K562 (cell line): ENCODE measurements around the gene SLC13A3.

Experiments
- MYC ChIP-seq, 2 experiments: fragments of 250-450 bp in 1 of 2; sonication (Bioruptor Pico) in 1 of 2; IDR thresholded peaks; 2 replicates each; pipeline versions ENCODE4 v1.5.1 to v1.6.1; 2012 to 2021; ENCODE audit warnings: low read depth in 2 of 2, borderline replicate concordance in 1 of 2, improper control_type of control experiment in 1 of 2, low read length in 1 of 2, mild to moderate bottlenecking in 1 of 2, moderate library complexity in 1 of 2
- POLR2A ChIP-seq: fragments of 450-650 bp; conservative IDR thresholded peaks from 2 replicates; pipeline ENCODE4 v1.6.1; 2016
- TF ChIP-seq, protein P1 (sequence below), 3 experiments: IDR thresholded peaks in 2 of 3; conservative IDR thresholded peaks in 1 of 3; 2 replicates each; pipeline ENCODE4 v1.5.1; 2011 to 2012; ENCODE audit warnings: low read length in 3 of 3, mild to moderate bottlenecking in 3 of 3, control low read depth in 2 of 3, improper control_type of control experiment in 1 of 3, inconsistent platforms in 1 of 3, low read depth in 1 of 3, mixed read lengths in 1 of 3, moderate library complexity in 1 of 3; ENCODE audit not compliant: insufficient read depth in 2 of 3
- TF ChIP-seq, protein P2 (sequence below): fragments of 250-450 bp; sonication (Bioruptor Pico); IDR thresholded peaks from 2 replicates; pipeline ENCODE4 v1.5.0; 2021

DNA sequence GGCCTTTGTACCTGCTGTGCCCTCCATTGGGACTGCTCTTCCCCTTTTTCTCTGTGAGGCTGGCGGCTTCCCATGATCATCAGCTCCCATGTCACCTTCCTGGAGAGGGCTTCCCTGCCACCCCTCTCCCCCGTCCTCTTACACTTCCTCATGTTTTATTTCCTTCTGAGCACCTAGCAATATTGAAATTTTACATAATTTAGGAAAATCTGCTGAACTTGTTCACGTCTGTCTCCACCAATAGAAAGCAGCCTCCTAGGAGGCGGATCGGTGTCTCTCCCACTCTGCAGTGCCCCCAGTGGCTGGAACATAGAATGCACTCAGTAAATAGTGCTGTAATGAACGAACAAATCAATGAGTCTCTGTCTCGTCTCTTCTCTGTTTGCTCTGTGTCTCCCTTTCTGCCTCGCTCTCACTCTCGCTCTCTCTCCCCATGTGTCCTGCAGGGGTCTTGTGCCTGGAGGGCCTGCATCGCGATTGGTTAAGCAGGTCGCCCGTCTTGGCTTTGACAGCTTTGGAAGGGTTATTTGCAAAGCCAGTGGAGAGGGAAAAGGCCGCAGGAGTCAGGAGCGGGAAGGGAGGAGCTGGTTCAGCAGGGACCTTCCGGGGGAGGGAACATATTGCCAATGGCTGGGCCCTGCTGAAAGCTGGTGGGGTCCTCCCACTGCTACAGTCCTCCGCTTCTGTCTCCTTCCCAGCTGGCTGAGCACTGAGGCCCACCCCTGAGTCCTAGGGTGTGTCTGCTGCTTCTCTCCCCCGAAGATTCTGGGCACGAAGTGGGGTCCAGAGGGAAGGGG is 88.7 kb downstream of the SLC13A3 start:
- TF ChIP-seq MYC (IDR thresholded peaks at IDR 0.05; ENCODE audit: low read depth, low read length) (no peak), MYC (CRISPR knock-in tag; IDR thresholded peaks at IDR 0.05; ENCODE audit: borderline replicate concordance, low read depth) (no peak), POLR2A (no peak)
- TF ChIP-seq, protein P1, sequence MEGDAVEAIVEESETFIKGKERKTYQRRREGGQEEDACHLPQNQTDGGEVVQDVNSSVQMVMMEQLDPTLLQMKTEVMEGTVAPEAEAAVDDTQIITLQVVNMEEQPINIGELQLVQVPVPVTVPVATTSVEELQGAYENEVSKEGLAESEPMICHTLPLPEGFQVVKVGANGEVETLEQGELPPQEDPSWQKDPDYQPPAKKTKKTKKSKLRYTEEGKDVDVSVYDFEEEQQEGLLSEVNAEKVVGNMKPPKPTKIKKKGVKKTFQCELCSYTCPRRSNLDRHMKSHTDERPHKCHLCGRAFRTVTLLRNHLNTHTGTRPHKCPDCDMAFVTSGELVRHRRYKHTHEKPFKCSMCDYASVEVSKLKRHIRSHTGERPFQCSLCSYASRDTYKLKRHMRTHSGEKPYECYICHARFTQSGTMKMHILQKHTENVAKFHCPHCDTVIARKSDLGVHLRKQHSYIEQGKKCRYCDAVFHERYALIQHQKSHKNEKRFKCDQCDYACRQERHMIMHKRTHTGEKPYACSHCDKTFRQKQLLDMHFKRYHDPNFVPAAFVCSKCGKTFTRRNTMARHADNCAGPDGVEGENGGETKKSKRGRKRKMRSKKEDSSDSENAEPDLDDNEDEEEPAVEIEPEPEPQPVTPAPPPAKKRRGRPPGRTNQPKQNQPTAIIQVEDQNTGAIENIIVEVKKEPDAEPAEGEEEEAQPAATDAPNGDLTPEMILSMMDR (IDR thresholded peaks at IDR 0.05 in 2 of 3, conservative IDR thresholded peaks at IDR 0.05 in 1 of 3; ENCODE audit: insufficient read depth in 2 of 3, low read depth in 1 of 3, low read length in 3 of 3) = peak; percentile 77 to 94 (median 86)
- TF ChIP-seq, protein P2, sequence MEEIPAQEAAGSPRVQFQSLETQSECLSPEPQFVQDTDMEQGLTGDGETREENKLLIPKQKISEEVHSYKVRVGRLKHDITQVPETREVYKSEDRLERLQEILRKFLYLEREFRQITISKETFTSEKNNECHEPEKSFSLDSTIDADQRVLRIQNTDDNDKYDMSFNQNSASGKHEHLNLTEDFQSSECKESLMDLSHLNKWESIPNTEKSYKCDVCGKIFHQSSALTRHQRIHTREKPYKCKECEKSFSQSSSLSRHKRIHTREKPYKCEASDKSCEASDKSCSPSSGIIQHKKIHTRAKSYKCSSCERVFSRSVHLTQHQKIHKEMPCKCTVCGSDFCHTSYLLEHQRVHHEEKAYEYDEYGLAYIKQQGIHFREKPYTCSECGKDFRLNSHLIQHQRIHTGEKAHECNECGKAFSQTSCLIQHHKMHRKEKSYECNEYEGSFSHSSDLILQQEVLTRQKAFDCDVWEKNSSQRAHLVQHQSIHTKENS (CRISPR knock-in tag) = no peak
